Measurements from ENCODE around the gene P2RY13.

P2RY13 gene

DNA sequence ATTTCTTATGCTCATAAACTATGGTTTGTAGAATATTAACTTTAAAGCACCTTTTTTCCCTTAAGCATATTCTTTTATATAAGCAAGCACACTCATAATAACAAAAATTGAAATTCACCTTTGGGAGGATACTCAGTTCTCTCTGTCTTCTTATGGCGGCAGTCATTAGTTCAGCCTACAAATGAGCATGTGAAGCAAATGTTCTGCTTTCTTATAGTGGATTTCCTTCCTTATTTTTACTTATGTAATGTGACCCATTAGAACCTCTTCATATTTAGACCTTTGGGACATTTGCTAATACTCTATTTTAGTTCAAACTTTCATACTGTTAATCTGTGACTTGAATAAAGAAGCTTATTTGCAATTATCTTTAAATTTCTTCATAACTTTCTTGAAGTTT is at the start of gene P2RY13:
Gene P2RY13 (minus strand): TSS at position 187 of the 400 bp plus-strand sequence. CDS start 21 bp downstream, at position 166.
- TF ChIP-seq, protein P1, sequence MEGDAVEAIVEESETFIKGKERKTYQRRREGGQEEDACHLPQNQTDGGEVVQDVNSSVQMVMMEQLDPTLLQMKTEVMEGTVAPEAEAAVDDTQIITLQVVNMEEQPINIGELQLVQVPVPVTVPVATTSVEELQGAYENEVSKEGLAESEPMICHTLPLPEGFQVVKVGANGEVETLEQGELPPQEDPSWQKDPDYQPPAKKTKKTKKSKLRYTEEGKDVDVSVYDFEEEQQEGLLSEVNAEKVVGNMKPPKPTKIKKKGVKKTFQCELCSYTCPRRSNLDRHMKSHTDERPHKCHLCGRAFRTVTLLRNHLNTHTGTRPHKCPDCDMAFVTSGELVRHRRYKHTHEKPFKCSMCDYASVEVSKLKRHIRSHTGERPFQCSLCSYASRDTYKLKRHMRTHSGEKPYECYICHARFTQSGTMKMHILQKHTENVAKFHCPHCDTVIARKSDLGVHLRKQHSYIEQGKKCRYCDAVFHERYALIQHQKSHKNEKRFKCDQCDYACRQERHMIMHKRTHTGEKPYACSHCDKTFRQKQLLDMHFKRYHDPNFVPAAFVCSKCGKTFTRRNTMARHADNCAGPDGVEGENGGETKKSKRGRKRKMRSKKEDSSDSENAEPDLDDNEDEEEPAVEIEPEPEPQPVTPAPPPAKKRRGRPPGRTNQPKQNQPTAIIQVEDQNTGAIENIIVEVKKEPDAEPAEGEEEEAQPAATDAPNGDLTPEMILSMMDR (IDR thresholded peaks at IDR 0.05; ENCODE audit: low read depth, low read length): no peak
- no peak within 1 kb of the TSS for H3K4me3 ChIP-seq (replicated peaks in 1 of 2; ENCODE audit: low read depth in 2 of 2, low read length in 2 of 2)
- no peak for DNase-seq (ENCODE audit: low read depth in 2 of 2)

DNA sequence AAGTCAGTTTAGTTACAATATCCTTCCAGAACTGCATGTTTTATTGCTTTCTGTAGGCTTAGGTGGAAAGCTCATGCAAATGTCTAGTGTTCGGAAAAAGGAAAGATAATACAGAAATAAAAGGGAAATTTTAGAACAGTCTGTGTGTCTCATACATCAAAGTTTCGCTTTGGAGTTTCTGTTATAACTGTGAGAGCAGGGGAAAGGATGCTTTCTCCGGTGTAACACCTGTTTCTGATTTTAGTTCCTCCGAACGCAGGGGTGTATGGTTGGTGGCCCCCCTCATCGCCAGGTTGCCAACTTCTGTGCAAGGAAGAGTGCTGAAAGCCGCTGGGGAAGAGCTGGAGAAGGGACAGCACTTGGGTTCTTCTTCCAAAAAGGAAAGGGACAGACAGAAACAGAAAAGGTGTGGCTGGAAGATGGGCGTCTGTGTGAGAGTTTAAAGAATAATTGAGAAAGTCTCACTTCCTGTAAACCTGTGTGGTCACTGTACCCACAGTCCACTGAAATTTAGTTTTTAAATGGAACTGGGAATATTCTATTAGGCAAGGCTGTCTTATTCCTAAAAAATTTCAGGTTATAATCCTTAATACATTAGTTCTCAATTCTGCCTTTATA is 48.5 kb upstream of the P2RY13 start:
- no peak for DNase-seq (ENCODE audit: low read depth in 2 of 2)
- TF ChIP-seq, protein P1 (IDR thresholded peaks at IDR 0.05; ENCODE audit: low read depth, low read length): no peak
- H3K4me3 ChIP-seq (replicated peaks in 1 of 2; ENCODE audit: low read depth in 2 of 2, low read length in 2 of 2): no peak overlapping the region

GRCh38 chr3:151372063-151372820 is 42.9 kb upstream of the P2RY13 start:
- peak; percentile 21 to 42 for DNase-seq (ENCODE audit: low read depth in 2 of 2)
- H3K4me3 ChIP-seq (replicated peaks in 1 of 2; ENCODE audit: low read depth in 2 of 2, low read length in 2 of 2): no peak overlapping the region
- TF ChIP-seq, protein P1 (IDR thresholded peaks at IDR 0.05; ENCODE audit: low read depth, low read length): no peak

DNA sequence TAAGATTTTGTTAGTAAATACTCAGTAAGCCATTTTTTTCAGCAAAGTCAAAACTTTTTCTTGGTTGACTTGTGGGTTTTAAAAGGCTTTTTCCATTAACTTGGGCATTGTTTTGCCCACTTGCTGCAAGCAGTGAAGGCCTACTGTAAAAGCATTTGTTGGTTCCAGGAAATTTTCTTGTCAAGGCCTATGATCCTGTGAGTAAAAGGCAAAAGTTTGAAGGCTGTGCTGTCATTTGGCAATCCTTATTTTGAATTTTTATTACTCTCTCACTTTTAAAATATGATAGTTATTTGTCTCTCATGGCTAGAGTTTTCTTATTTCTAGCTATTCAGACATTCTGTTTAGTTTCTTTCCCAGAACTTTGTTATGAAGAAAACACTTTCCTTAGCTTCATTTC is 42.2 kb upstream of the P2RY13 start:
- no peak overlapping the region for H3K4me3 ChIP-seq (replicated peaks in 1 of 2; ENCODE audit: low read depth in 2 of 2, low read length in 2 of 2)
- peak in 1 of 2 donors; percentile 14 for DNase-seq (ENCODE audit: low read depth in 2 of 2)
- TF ChIP-seq, protein P1 (IDR thresholded peaks at IDR 0.05; ENCODE audit: low read depth, low read length): no peak

- TF ChIP-seq, protein P1 (IDR thresholded peaks at IDR 0.05; ENCODE audit: low read depth, low read length): no peak
- DNase-seq (ENCODE audit: low read depth in 2 of 2): no peak
- H3K4me3 ChIP-seq (replicated peaks in 1 of 2; ENCODE audit: low read depth in 2 of 2, low read length in 2 of 2): no peak overlapping the region
These were observed 38.1 kb upstream of the P2RY13 start for GRCh38 chr3:151367448-151367847.

GRCh38 chr3:151366993-151367392 is 37.6 kb upstream of the P2RY13 start:
- TF ChIP-seq, protein P1 (IDR thresholded peaks at IDR 0.05; ENCODE audit: low read depth, low read length): no peak
- no peak overlapping the region for H3K4me3 ChIP-seq (replicated peaks in 1 of 2; ENCODE audit: low read depth in 2 of 2, low read length in 2 of 2)
- DNase-seq (ENCODE audit: low read depth in 2 of 2): no peak
